ENCODE measurements around the gene NCAM2. TPM values are rescaled to one million over a fixed set of nuclear protein-coding genes. Genes with fewer than 3 reads are reported as not detected.

NCAM2 gene
- total and polyA plus RNA-seq, 2 donors (not counting 3 experiments of a cell fraction or from before 2014, with no cell fraction given): 0.11 to 0.27 TPM

GRCh38 chr21:21397464-21397863 is 399.3 kb downstream of the NCAM2 start:
- Histone ChIP-seq H3K9me1 (replicated peaks; ENCODE audit: control insufficient read depth, extremely low read depth, insufficient read depth, low read length) (no peaks in the 10 kb centered on the region), H3K27me3 (ENCODE audit: control insufficient read depth in 2 of 2, insufficient read depth in 2 of 2, low read length in 2 of 2) (no peaks in the 10 kb centered on the region), H2AFZ (ENCODE audit: low read depth, low read length) (no peak overlapping the region), H3K9ac (replicated peaks; ENCODE audit: extremely low read depth, insufficient read depth, low read length) (no peak overlapping the region), H3K4me2 (ENCODE audit: insufficient read depth, low read length) (no peak overlapping the region), H3K79me2 (ENCODE audit: control insufficient read depth, insufficient read depth, low read length) (no peaks in the 10 kb centered on the region), H4K20me1 (replicated peaks; ENCODE audit: control insufficient read depth, extremely low read depth, insufficient read depth, low read length) (no peaks in the 10 kb centered on the region), H3K27ac (ENCODE audit: insufficient read depth, low read depth, low read length) (no peak overlapping the region), H3K4me1 (ENCODE audit: control insufficient read depth, extremely low read depth, insufficient read depth, low read length) (no peaks in the 10 kb centered on the region), H3K36me3 (ENCODE audit: control insufficient read depth in 2 of 2, extremely low read depth in 1 of 2, insufficient read depth in 2 of 2, low read length in 2 of 2) (no peaks in the 10 kb centered on the region), H3K4me3 (replicated peaks in 1 of 3; ENCODE audit: insufficient read depth in 1 of 3, low read depth in 1 of 3, low read length in 3 of 3) (no peak overlapping the region), H3K9me3 (replicated peaks; ENCODE audit: control insufficient read depth, insufficient read depth, low read length) (no peaks in the 10 kb centered on the region)
- ChIA-PET CTCF (no interaction called here), POLR2A (no interaction called here)
- no TSS peak for BruUV-seq (replicated peaks)
- dilution Hi-C loops (cut with MboI; ENCODE audit: extremely low pct_ligation_motif_present, low sequenced_read_pairs): no loop called here
- DNase-seq (ENCODE audit: low read depth, low spot score): no peak
- FAIRE-seq: no peak
- TF ChIP-seq JUN (IDR thresholded peaks at IDR 0.05; ENCODE audit: borderline replicate concordance, insufficient read depth, insufficient read length, low read depth) (no peak), EZH2 (IDR thresholded peaks at IDR 0.05; ENCODE audit: borderline replicate concordance, low read depth, low read length, severe bottlenecking) (no peak), MAX (IDR thresholded peaks at IDR 0.05; ENCODE audit: insufficient read depth, insufficient read length) (no peak), FOS (IDR thresholded peaks at IDR 0.05; ENCODE audit: borderline replicate concordance, insufficient read depth, low read length) (no peak), CTCF (IDR thresholded peaks at IDR 0.05; ENCODE audit: extremely low read depth in 1 of 2, insufficient read depth in 1 of 2, low read depth in 1 of 2, low read length in 2 of 2) (no peak), MYC (IDR thresholded peaks at IDR 0.05; ENCODE audit: low read depth, low read length) (no peak), POLR2AphosphoS5 (IDR thresholded peaks at IDR 0.05; ENCODE audit: insufficient read depth, low read depth, low read length) (no peak), POLR2A (IDR thresholded peaks at IDR 0.05; ENCODE audit: low read depth, low read length) (no peak), GATA2 (IDR thresholded peaks at IDR 0.05; ENCODE audit: insufficient read depth, insufficient read length, low read depth, low read length) (no peak)
- intact Hi-C loops (cut with micrococcal nuclease): no loop called here
